Spleen (tissue), 13 donors: Measurements from ENCODE around the gene ERCC3. TPM values are rescaled to one million over a fixed set of nuclear protein-coding genes. Genes with fewer than 3 reads are reported as not detected.

ENCODE experiments used
- DNase-seq: peaks from one replicate; pipeline ENCODE4 v3.0.0-alpha.2; 2020
- H3K27ac ChIP-seq, 8 donors: fragments of 200-600 bp; sonication (generic) in 7 of 8; 1 replicate in 4 of 8; 2 replicates in 4 of 8; pipeline versions ENCODE4 v1.5.0 to v1.8.0; 2016 to 2021; ENCODE audit warnings: inconsistent platforms in 4 of 8, mild to moderate bottlenecking in 4 of 8, moderate library complexity in 1 of 8
- H3K27me3 ChIP-seq, 7 donors: fragments of 200-600 bp; sonication (generic) in 6 of 7; replicated peaks in 1 of 7; 1 replicate in 4 of 7; 2 replicates in 3 of 7; pipeline versions ENCODE4 v1.5.0 to v1.8.0; 2016 to 2021; ENCODE audit warnings: inconsistent platforms in 3 of 7, mild to moderate bottlenecking in 1 of 7
- H3K36me3 ChIP-seq, 6 donors: fragments of 200-600 bp; sonication (generic) in 5 of 6; 1 replicate in 4 of 6; 2 replicates in 2 of 6; pipeline versions ENCODE4 v1.5.0 to v1.8.0; 2016 to 2021; ENCODE audit warnings: inconsistent platforms in 2 of 6
- H3K4me1 ChIP-seq, 6 donors: fragments of 200-600 bp; sonication (generic) in 5 of 6; 1 replicate in 3 of 6; 2 replicates in 3 of 6; pipeline versions ENCODE4 v1.5.0 to v1.8.0; 2016 to 2021; ENCODE audit warnings: inconsistent platforms in 3 of 6
- H3K4me3 ChIP-seq, 8 donors: fragments of 200-600 bp; sonication (generic) in 7 of 8; 1 replicate in 4 of 8; 2 replicates in 4 of 8; pipeline versions ENCODE4 v1.5.0 to v1.8.0; 2016 to 2021; ENCODE audit warnings: inconsistent platforms in 4 of 8, mild to moderate bottlenecking in 4 of 8, moderate library complexity in 2 of 8
- H3K9me3 ChIP-seq, 8 donors: fragments of 200-600 bp; sonication (generic) in 7 of 8; 1 replicate in 4 of 8; 2 replicates in 4 of 8; pipeline versions ENCODE4 v1.5.0 to v1.8.0; 2016 to 2021; ENCODE audit warnings: inconsistent platforms in 4 of 8
- POLR2A ChIP-seq, 3 donors: fragments of 450-650 bp; IDR thresholded peaks; one replicate each; pipeline ENCODE4 v1.5.1; 2017; ENCODE audit warnings: antibody characterized with exemption in 3 of 3, mild to moderate bottlenecking in 1 of 3
- POLR2AphosphoS5 ChIP-seq, 3 donors: sonication (generic); formaldehyde crosslinking; IDR thresholded peaks; one replicate each; pipeline ENCODE4 v1.5.1; 2017; ENCODE audit warnings: antibody characterized with exemption in 3 of 3
- WGBS, 5 donors: extraction: QIAGEN DNeasy Blood & Tissue Kit in 3 of 5; methylation state at CpG; one replicate each; pipeline versions ENCODE4 v1.1.5 to v1.1.7; 2013 to 2018; 5-methylcytosine and 5-hydroxymethylcytosine counted together
- intact Hi-C: fragments of 100-400 bp; cut with DNase I; formaldehyde crosslinking; loops from one replicate; pipeline ENCODE4 v1.15.0; 2023; ENCODE audit warnings: low total_unique reads
- long read RNA-seq, 2 donors: transcript quantifications; one replicate each; lab custom pipeline, GENCODE V29; 2026
- polyA plus RNA-seq, 3 donors: library from polyadenylated mRNA; stranded (reverse); fragments of 200-250 nt; gene quantifications; one replicate each; pipeline ENCODE4 v1.2.1, GENCODE V29; 2013
- total RNA-seq, 7 donors: library from RNA; depleted of rRNA in 3 of 7; stranded (reverse); fragments of >200 nt in 3 of 7; fragmentation: NEBNext Ultra II Directional in 4 of 7; extraction: Animal tissue kit (Norgen Biotek cat#: 25700) in 4 of 7; gene quantifications; one replicate each; pipeline versions ENCODE4 v1.1.0 to v1.2.1, GENCODE V29; 2016 to 2021
- TF ChIP-seq, protein P1 (sequence below), 11 experiments: fragments of 200-600 bp in 7 of 11; fragments of 450-650 bp in 4 of 11; sonication (generic) in 4 of 11; IDR thresholded peaks in 8 of 11; conservative IDR thresholded peaks in 3 of 11; 1 replicate in 7 of 11; 2 replicates in 4 of 11; pipeline versions ENCODE4 v1.4.0 to v1.8.0; 2016 to 2021; ENCODE audit warnings: antibody characterized with exemption in 11 of 11, inconsistent platforms in 4 of 11, mild to moderate bottlenecking in 1 of 11
- donor health status: healthy with polysubstance abuse.
- donor health status: DM: no; HTN: no; CAD: no; lungs with moderate emphysema.
- donor health status: DM: no; HTN: no; CAD: no.
- donor health status: Bipolar disorder and iron deficiency.
- donor health status: healthy.
- donor health status: DM: no; HTN: no; CAD: no.
- donor health status: DM: yes; HTN: yes; CAD: no.

ERCC3 gene
- total RNA-seq (10 to 100 TPM; 46.4 to 65.1 (median 56.3) TPM), polyA plus RNA-seq (10 to 100 TPM; 23.5 to 31.7 (median 28.6) TPM)
- long read RNA-seq, donor 1, full-length matches to known transcripts = 9 of 9 reads
- long read RNA-seq, donor 1, partial matches to known transcripts = 0 of 9 reads
- long read RNA-seq, donor 1, other reads (novel, unspliced or antisense) = 0 of 9 reads
- long read RNA-seq, donor 2, full-length matches to known transcripts = 9 of 9 reads
- long read RNA-seq, donor 2, partial matches to known transcripts = 0 of 9 reads
- long read RNA-seq, donor 2, other reads (novel, unspliced or antisense) = 0 of 9 reads

DNA sequence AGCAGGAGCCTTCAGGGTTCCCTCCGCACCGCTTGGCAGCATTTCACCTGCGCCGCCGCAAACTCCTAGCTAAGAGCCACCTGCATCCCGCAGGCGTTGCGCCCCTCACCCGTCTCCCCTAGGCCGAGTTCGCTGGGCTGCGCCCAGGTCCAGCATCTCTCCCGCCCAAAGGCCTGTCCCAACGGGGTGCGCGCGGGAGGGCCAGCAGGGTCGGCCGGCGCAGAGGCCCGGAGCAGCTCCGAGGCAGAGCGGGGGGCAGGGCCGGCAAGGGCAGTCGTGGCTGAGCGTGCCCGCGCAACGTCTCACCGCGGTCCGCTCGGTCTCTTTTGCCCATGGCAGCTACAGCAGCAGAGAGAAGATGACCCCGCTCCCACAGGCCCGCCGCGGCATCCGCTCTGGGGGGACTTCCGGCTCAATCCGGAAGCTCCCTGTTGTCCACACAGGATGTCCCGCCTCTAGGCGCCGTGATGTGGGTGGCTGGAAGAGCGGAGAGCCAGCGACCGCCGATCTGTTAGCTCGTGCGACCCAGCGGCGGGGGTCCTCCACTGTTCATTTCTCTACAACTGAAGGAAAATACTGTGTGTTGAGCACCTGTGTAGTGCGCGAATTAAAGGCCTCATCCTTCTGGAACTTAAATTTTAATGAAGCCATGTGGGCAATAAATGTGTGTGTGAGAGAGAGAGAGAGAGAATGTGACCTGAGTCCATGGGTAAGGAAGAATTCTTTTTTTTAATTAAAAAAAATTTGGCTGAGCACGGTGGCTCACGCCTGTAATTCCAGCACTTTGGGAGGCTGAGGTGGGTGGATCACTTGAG lies at the start of gene ERCC3:
Gene ERCC3 (minus strand): TSS at position 397 of the 815 bp plus-strand sequence. CDS start 63 bp downstream, at position 334.
- Histone ChIP-seq H3K9me3 (no peaks in the 10 kb centered on the region), H3K27me3 (no peaks in the 10 kb centered on the region), H3K27ac (peak within 1 kb of the TSS; percentile 66 to 92 (median 86)), H3K36me3 (peaks cover 0 to 41% (median 37%) of the 10 kb centered on the region in 6 donors), H3K4me1 (peaks cover 7 to 54% (median 28%) of the 10 kb centered on the region in 6 donors), H3K4me3 (peak within 1 kb of the TSS; percentile 81 to 98 (median 94))
- TF ChIP-seq POLR2A (IDR thresholded peaks at IDR 0.05) (peak in 1 of 3 donors; percentile 24), POLR2AphosphoS5 (IDR thresholded peaks at IDR 0.05) (peak; percentile 93 to 94 (median 93))
- TF ChIP-seq, protein P1, sequence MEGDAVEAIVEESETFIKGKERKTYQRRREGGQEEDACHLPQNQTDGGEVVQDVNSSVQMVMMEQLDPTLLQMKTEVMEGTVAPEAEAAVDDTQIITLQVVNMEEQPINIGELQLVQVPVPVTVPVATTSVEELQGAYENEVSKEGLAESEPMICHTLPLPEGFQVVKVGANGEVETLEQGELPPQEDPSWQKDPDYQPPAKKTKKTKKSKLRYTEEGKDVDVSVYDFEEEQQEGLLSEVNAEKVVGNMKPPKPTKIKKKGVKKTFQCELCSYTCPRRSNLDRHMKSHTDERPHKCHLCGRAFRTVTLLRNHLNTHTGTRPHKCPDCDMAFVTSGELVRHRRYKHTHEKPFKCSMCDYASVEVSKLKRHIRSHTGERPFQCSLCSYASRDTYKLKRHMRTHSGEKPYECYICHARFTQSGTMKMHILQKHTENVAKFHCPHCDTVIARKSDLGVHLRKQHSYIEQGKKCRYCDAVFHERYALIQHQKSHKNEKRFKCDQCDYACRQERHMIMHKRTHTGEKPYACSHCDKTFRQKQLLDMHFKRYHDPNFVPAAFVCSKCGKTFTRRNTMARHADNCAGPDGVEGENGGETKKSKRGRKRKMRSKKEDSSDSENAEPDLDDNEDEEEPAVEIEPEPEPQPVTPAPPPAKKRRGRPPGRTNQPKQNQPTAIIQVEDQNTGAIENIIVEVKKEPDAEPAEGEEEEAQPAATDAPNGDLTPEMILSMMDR (IDR thresholded peaks at IDR 0.05 in 8 of 11, conservative IDR thresholded peaks at IDR 0.05 in 3 of 11) = no peak
- DNase-seq = peak; percentile 96
- intact Hi-C loops = no loop called here
- 0 to 1% (median 0%) methylated on average over 36 to 55 of the region's 55 CpGs for WGBS, 5 donors

DNA sequence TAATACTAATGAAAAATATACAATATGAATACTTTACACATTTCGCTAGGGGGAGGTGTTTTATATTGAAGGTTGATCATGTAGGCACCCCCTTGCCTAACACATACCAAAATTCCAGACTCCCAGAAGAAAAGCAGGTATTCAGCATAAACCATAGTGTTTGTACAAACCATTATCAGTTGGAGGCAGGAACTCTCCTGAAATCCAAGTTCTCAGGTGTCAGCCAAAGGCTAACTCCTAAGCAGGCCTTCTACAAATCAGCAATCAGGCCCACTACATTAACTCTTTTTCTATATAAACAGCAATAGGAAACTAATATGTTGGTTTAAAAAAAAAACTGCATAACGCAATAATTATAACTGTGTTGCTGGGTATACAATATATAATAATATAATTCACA lies 49.3 kb upstream of the ERCC3 start:
- DNase-seq = no peak
- 95 to 100% (median 98%) methylated on average over 2 of the region's 2 CpGs for WGBS, 5 donors
- Histone ChIP-seq H3K36me3 (peaks cover 0 to 52% (median 12%) of the 10 kb centered on the region in 6 donors), H3K4me1 (peaks cover 6 to 46% (median 14%) of the 10 kb centered on the region in 6 donors), H3K27ac (no peak overlapping the region), H3K27me3 (no peaks in the 10 kb centered on the region), H3K4me3 (no peak overlapping the region), H3K9me3 (no peaks in the 10 kb centered on the region)
- intact Hi-C loops = no loop called here
- TF ChIP-seq POLR2A (IDR thresholded peaks at IDR 0.05) (no peak), POLR2AphosphoS5 (IDR thresholded peaks at IDR 0.05) (no peak)
- TF ChIP-seq, protein P1 (IDR thresholded peaks at IDR 0.05 in 8 of 11, conservative IDR thresholded peaks at IDR 0.05 in 3 of 11) = no peak

DNA sequence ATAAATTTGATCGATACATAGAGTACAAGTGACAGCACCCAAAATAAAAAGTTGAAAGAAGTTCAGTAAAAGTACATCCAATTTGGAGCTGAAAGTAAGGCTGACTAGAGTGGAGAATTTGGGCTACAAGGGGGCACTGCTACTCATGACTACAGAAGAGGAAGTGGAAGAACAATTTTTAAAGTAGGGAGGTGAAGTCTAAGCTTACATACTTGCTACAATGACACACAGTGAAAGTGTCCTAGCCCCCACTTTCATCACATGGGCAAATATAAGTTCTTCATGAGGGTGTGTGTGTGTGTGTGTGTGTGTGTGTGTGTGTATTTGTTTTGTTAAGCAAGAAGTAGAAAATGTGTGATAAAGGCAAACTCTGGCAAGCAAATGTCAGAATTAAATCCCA lies 48.2 kb upstream of the ERCC3 start:
- no peak overlapping the region for H3K4me3 ChIP-seq
- H3K9me3 ChIP-seq = no peaks in the 10 kb centered on the region
- WGBS, 5 donors = 91 to 100% (median 96%) methylated on average over 1 of the region's 1 CpG
- no peaks in the 10 kb centered on the region for H3K27me3 ChIP-seq
- intact Hi-C loops = no loop called here
- no peak for DNase-seq
- H3K27ac ChIP-seq = no peak overlapping the region
- peaks cover 0 to 34% (median 6%) of the 10 kb centered on the region in 6 donors for H3K4me1 ChIP-seq
- no peak for TF ChIP-seq POLR2A (IDR thresholded peaks at IDR 0.05)
- TF ChIP-seq, protein P1 (IDR thresholded peaks at IDR 0.05 in 8 of 11, conservative IDR thresholded peaks at IDR 0.05 in 3 of 11) = no peak
- TF ChIP-seq POLR2AphosphoS5 (IDR thresholded peaks at IDR 0.05) = no peak
- peaks cover 0 to 64% (median 20%) of the 10 kb centered on the region in 6 donors for H3K36me3 ChIP-seq

DNA sequence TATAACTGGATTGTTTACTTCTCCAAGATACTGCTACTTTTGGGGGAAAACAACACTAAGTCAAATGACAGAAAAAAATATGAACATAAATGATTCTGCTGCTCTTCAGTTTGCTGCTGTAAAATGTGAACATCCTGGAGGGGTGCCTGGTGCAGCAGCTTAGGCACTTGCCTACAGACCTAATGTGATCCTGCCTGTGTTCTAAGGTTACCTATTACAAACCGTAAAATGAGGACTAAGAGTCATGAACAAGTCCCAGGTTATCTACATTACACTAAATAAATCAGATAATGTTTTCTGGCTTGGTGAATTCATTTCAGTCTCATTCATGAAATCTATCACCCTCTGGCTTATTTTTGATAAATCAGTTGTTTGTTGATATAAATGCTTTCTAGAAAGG lies 38.4 kb upstream of the ERCC3 start:
- WGBS, 5 donors = 94 to 100% (median 95%) methylated on average over 1 of the region's 1 CpG
- Histone ChIP-seq H3K9me3 (no peaks in the 10 kb centered on the region), H3K27me3 (no peaks in the 10 kb centered on the region), H3K4me1 (no peaks in the 10 kb centered on the region), H3K27ac (no peak overlapping the region), H3K36me3 (peaks cover 0 to 100% (median 56%) of the 10 kb centered on the region in 6 donors), H3K4me3 (no peak overlapping the region)
- TF ChIP-seq POLR2A (IDR thresholded peaks at IDR 0.05) (no peak), POLR2AphosphoS5 (IDR thresholded peaks at IDR 0.05) (no peak)
- TF ChIP-seq, protein P1 (IDR thresholded peaks at IDR 0.05 in 8 of 11, conservative IDR thresholded peaks at IDR 0.05 in 3 of 11) = no peak
- DNase-seq = no peak
- intact Hi-C loops = no loop called here
